ENCODE results near the gene RAB25. TPM values are rescaled to one million over a fixed set of nuclear protein-coding genes. Genes with fewer than 3 reads are reported as not detected.

The RAB25 gene
- total RNA-seq, 2 experiments from 2014 or later = not detected

GRCh38 chr1:156052862-156053767 lies 7.8 kb upstream of the RAB25 start:
- H3K9me2 ChIP-seq (ENCODE audit: insufficient read depth, low read length) = no peaks in the 10 kb centered on the region
- ChIA-PET POLR2A (interaction anchor here (0.6 to 0.7 kb wide), 4 partner anchors 14 to 472 kb away, joined by 3 to 6 read pairs (median 4); no protein-coding TSS in a partner anchor), CTCF (ENCODE audit: unreplicated experiment) (interaction anchor here (0.5 to 0.6 kb wide), 4 partner anchors 8 to 63 kb away, joined by 3 to 7 read pairs (median 6); no protein-coding TSS in a partner anchor)
- peaks cover 23% of the 10 kb centered on the region for H3K36me3 ChIP-seq (ENCODE audit: insufficient read depth, low read length)
- intact Hi-C loops (cut with micrococcal nuclease; ENCODE audit: unreplicated experiment) = no loop called here
- no peaks in the 10 kb centered on the region for H3K9me3 ChIP-seq (ENCODE audit: low read length)
- peaks cover 21% of the 10 kb centered on the region; the same call in 1 of the 2 replicates for H3K79me2 ChIP-seq (ENCODE audit: insufficient read depth, low read depth, low read length)
- H3K4me2 ChIP-seq (ENCODE audit: low read length) = peak overlapping the region; percentile 80
- H2AFZ ChIP-seq (ENCODE audit: low read length) = peak overlapping the region; percentile 45; the same call in 1 of the 2 replicates
- BruUV-seq (replicated peaks) = no TSS peak
- peaks cover 21% of the 10 kb centered on the region for H3K4me1 ChIP-seq (ENCODE audit: insufficient read depth, low read length, poor library complexity, severe bottlenecking)
- TF ChIP-seq EZH2phosphoT487 (IDR thresholded peaks at IDR 0.05; ENCODE audit: borderline replicate concordance, low read depth, low read length) = no peak
- TF ChIP-seq, protein P1, sequence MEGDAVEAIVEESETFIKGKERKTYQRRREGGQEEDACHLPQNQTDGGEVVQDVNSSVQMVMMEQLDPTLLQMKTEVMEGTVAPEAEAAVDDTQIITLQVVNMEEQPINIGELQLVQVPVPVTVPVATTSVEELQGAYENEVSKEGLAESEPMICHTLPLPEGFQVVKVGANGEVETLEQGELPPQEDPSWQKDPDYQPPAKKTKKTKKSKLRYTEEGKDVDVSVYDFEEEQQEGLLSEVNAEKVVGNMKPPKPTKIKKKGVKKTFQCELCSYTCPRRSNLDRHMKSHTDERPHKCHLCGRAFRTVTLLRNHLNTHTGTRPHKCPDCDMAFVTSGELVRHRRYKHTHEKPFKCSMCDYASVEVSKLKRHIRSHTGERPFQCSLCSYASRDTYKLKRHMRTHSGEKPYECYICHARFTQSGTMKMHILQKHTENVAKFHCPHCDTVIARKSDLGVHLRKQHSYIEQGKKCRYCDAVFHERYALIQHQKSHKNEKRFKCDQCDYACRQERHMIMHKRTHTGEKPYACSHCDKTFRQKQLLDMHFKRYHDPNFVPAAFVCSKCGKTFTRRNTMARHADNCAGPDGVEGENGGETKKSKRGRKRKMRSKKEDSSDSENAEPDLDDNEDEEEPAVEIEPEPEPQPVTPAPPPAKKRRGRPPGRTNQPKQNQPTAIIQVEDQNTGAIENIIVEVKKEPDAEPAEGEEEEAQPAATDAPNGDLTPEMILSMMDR (conservative IDR thresholded peaks at IDR 0.05; ENCODE audit: low read length) = peak; percentile 54; the same call in 1 of the 2 replicates
- H4K20me1 ChIP-seq (ENCODE audit: insufficient read depth, low read length) = no peaks in the 10 kb centered on the region
- peak overlapping the region; percentile 29 for H3K27ac ChIP-seq (ENCODE audit: low read depth, low read length, poor library complexity, severe bottlenecking)
- DNase-seq (ENCODE audit: low spot score) = peak; percentile 78
- H3K4me3 ChIP-seq (ENCODE audit: low read depth, low read length, poor library complexity, severe bottlenecking) = peak overlapping the region; percentile 81

DNA sequence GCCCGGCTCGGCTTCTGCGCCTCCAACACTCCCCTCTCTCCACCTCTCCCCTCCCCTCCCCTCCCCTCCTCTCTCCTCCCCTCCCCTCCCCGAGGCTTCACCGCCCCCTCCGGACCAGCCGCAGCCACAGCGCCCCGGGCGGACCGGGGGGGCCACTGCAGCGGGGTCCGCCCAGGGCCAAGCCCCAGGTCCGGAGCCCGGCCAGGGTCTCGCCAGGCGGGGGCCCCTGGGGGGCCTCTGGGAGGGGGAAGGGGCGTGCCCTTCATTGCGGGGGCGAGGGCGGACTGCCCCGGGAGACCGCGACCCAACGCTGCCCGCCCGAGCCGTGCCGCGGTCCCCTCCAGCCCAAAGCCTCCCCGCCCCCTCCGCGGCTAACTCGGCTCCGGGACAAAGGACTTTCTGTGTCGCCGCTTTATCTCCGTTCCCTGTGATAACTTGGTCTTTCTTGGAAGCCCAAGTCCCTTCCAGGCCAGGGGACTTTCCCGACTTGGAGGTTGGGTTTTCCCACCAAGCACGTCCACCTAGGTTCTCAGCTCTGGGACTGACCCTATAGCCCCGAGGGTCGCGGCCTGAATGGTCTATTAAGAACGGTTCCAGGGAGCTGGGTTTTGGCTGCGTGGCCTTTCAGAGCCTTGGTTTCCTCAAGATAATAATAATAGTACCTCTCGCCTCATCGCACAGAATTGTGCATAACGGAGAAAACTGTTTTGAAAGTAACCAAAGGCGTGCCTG lies 7.0 kb upstream of the RAB25 start, which contains the start of gene UBQLN4:
Gene UBQLN4, minus strand, starts transcription at position 31 of the 732 bp plus-strand sequence. CDS start 97 bp downstream, outside the sequence.
- TSS peak; percentile 99 for BruUV-seq (replicated peaks)
- DNase-seq (ENCODE audit: low spot score) = peak; percentile 91
- H2AFZ ChIP-seq (ENCODE audit: low read length) = peak within 1 kb of the TSS; percentile 59
- intact Hi-C loops (cut with micrococcal nuclease; ENCODE audit: unreplicated experiment) = loop anchor here (2.0 kb wide), 2 partner anchors 33 to 119 kb away; partner anchors contain the start of genes KHDC4 and SSR2
- peaks cover 21% of the 10 kb centered on the region; the same call in 1 of the 2 replicates for H3K79me2 ChIP-seq (ENCODE audit: insufficient read depth, low read depth, low read length)
- no peaks in the 10 kb centered on the region for H4K20me1 ChIP-seq (ENCODE audit: insufficient read depth, low read length)
- peak within 1 kb of the TSS; percentile 95 for H3K4me2 ChIP-seq (ENCODE audit: low read length)
- ChIA-PET CTCF (ENCODE audit: unreplicated experiment) (interaction anchor here (0.6 kb wide), 3 partner anchors 9 to 64 kb away, joined by 5 to 7 read pairs (median 6); no protein-coding TSS in a partner anchor), POLR2A (interaction anchor here (0.6 to 0.7 kb wide), 3 partner anchors 15 to 139 kb away, joined by 3 to 6 read pairs (median 6); no protein-coding TSS in a partner anchor)
- peak within 1 kb of the TSS; percentile 86 for H3K27ac ChIP-seq (ENCODE audit: low read depth, low read length, poor library complexity, severe bottlenecking)
- TF ChIP-seq EZH2phosphoT487 (IDR thresholded peaks at IDR 0.05; ENCODE audit: borderline replicate concordance, low read depth, low read length) = no peak
- TF ChIP-seq, protein P1 (conservative IDR thresholded peaks at IDR 0.05; ENCODE audit: low read length) = peak; percentile 63
- peaks cover 21% of the 10 kb centered on the region for H3K4me1 ChIP-seq (ENCODE audit: insufficient read depth, low read length, poor library complexity, severe bottlenecking)
- no peaks in the 10 kb centered on the region for H3K9me2 ChIP-seq (ENCODE audit: insufficient read depth, low read length)
- no peaks in the 10 kb centered on the region for H3K9me3 ChIP-seq (ENCODE audit: low read length)
- peaks cover 19% of the 10 kb centered on the region for H3K36me3 ChIP-seq (ENCODE audit: insufficient read depth, low read length)
- H3K4me3 ChIP-seq (ENCODE audit: low read depth, low read length, poor library complexity, severe bottlenecking) = peak within 1 kb of the TSS; percentile 81
